GM13976 (cell line): ENCODE results near the gene MFSD2A.
"Not testable (repeated sequence)": the region's sequence is repeated elsewhere in the genome, so short reads cannot be mapped to it uniquely, and the experiment has no call there.

Experiments used
- DNase-seq: peaks from one replicate; pipeline ENCODE4 v3.0.0; 2012; ENCODE audit warnings: low spot score
- in situ Hi-C: fragments of 300-500 bp; cut with MboI; formaldehyde crosslinking; loops from one replicate; pipeline ENCODE4 v1.12.0; 2022; ENCODE audit warnings: low sequenced_read_pairs, mixed read lengths, inconsistent platforms; ENCODE audit not compliant: unreplicated experiment
- TF ChIP-seq, protein P1 (sequence below): IDR thresholded peaks from 2 replicates; pipeline ENCODE4 v1.5.1; 2012; ENCODE audit warnings: borderline replicate concordance, mild to moderate bottlenecking; ENCODE audit not compliant: insufficient read depth; ENCODE audit errors: extremely low read depth, missing control alignments, control extremely low read depth

The MFSD2A gene

DNA sequence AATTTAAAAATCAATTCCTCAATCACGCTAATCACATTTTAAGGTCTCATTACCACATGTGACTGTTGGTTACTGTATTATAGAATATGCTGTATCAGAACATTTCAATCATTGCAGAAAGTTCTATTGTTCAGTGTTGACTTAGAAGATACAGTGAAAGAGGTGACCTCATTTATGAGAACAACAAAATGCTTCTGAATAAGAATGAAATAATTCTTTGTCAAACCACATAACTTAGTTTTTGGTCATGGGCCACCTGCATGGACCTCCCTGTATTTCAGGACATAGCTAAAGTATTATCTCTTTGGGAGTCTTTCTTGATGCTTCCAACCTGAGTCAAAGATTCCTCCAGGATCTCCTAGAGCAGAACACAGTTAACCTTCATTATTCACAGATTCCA, 22.3 kb downstream of the MFSD2A start:
- TF ChIP-seq, protein P1, sequence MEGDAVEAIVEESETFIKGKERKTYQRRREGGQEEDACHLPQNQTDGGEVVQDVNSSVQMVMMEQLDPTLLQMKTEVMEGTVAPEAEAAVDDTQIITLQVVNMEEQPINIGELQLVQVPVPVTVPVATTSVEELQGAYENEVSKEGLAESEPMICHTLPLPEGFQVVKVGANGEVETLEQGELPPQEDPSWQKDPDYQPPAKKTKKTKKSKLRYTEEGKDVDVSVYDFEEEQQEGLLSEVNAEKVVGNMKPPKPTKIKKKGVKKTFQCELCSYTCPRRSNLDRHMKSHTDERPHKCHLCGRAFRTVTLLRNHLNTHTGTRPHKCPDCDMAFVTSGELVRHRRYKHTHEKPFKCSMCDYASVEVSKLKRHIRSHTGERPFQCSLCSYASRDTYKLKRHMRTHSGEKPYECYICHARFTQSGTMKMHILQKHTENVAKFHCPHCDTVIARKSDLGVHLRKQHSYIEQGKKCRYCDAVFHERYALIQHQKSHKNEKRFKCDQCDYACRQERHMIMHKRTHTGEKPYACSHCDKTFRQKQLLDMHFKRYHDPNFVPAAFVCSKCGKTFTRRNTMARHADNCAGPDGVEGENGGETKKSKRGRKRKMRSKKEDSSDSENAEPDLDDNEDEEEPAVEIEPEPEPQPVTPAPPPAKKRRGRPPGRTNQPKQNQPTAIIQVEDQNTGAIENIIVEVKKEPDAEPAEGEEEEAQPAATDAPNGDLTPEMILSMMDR = no peak
- in situ Hi-C loops = loop anchor here (10.0 kb wide), 1 partner anchor 152 kb away; no protein-coding TSS in a partner anchor
- DNase-seq = no peak

DNA sequence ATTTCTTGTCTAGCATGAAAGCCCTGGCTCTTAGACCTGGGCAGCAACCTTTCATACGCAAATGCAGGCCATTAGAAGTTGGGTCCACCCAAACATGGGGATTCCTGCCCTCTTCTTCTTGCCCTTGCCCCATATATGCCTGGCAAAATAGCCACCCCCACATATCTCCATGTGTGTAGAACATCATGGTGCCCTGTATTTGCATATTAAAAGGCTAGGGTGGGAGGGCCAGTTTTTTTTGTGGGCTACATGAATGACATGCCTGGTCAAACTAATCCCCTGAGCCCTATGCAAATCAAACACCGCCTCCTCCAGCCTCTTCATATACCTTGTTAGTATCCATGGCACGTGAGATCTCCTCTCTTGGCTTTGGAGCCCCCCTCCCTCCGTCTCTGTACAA, 24.7 kb downstream of the MFSD2A start:
- TF ChIP-seq, protein P1 = no peak
- in situ Hi-C loops = loop anchor here (10.0 kb wide), 1 partner anchor 155 kb away; no protein-coding TSS in a partner anchor
- no peak for DNase-seq

DNA sequence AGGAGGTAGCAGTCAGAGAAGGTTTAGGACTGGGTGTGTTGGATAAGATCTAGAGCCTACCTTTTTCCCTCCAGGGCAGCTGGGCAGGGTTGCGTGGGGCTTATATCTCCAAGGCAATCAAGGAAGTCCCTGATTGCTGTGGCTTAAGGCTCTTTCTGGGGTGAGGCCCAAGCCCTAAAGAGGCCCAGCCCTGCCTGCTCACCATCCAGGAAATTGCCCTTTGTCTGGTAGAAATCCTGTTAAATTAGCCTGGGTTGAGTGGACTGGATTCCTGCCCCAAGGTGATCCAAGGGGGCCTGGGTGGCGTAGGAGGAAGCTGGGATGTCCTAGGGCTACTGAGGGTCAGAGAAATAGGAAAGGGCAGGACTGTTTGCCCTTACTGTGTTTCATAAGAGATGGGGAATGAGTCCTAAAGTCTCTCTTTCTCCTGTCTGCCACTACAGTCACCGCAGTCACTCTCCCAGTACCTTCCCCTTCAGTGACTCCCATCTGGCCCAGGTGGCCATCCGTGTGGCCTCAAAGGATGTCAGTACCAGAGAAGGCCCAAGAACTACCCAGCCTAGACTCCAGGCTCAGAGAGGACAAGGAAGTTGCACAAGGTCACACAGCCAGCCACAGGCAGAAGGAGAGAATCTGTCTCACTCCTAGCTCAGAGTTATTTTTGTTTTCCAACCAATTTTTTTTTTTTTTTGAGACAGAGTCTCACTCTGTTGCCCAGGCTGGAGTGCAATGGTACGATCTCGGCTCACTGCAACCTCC, 25.8 kb downstream of the MFSD2A start:
- in situ Hi-C loops = no loop called here
- DNase-seq = no peak
- TF ChIP-seq, protein P1 = no peak

DNA sequence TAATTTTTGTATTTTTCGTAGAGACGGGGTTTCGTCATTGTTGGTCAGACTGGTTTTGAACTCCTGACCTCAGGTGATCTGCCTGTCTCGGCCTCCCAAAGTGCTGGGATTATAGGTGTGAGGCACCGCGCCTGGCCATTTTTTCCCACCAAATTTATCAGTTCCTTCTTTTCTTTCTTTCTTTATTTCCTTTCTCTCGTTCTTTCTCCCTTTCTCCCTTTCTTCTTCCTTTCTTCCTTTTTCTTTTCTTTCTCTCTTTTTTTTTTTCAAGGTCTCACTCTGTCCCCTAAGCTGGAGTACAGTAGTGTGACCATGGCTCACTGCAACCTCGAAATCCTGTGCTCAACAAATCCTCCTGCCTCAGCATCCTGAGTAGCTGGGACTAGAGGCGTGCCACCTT, 26.4 kb downstream of the MFSD2A start:
- TF ChIP-seq, protein P1 = no peak
- DNase-seq = no peak
- in situ Hi-C loops = no loop called here

DNA sequence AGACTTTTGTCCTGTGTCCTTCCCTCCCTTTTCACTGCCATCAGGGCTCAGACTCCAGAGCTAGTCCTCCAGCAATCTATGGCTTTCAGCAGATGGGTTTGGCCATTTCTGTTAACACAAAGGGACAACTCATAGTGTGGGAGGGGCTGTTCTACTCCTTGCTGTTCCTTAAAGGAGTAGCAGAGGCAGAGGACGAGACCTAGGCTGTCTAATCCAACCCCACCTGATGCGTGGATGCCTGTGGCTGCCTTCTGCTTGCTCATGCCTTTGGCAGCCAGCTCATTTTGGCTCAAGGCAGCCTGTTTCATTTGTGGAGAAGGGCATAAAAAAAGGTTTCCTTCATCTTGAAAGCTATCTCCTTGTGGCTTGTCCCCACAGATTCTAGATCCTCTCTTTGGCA, 27.0 kb downstream of the MFSD2A start:
- DNase-seq = no peak
- TF ChIP-seq, protein P1 = no peak
- in situ Hi-C loops = no loop called here

DNA sequence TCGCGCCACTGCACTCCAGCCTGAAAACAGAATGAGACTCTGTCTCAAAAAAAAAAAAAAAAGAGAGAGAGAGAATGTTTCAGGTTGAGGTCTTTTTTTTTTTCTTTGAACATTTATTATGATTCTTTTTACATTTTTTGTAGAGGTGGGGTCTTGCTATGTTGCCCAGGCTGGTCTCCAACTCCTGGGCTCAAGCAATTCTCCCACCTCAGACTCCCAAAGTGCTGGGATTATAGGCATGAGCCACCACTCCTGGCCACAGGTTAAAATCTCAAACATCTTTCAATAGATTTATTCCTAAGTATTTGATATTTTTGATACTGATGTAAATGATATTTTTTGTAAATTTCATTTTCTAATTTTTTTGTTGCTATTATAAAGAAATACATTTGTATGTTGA, 29.5 kb downstream of the MFSD2A start:
- in situ Hi-C loops, DNase-seq: not testable (repeated sequence)

DNA sequence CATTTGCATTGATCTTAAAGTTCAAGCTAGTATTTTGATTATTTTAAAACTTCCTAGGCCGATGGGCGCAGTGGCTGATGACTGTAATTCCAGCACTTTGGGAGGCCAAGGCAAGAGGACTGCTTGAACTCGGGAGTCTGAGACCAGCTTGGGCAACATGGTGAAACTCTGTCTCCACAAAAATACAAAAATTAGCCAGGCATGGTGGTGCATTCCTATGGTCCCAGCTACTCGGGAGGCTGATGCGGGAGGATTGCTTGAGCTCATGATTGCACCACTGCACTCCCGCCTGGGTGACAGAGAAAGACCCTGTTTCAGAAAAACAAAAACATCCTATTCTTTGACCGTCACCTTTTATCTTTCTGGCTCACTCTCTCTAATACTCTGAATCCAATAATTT, 30.0 kb downstream of the MFSD2A start:
- TF ChIP-seq, protein P1 = no peak
- in situ Hi-C loops = no loop called here
- DNase-seq = no peak
